ENCODE measurements around the gene SULF2. TPM values are rescaled to one million over a fixed set of nuclear protein-coding genes. Genes with fewer than 3 reads are reported as not detected.
"Not testable (repeated sequence)": the region's sequence is repeated elsewhere in the genome, so short reads cannot be mapped to it uniquely, and the experiment has no call there.

The SULF2 gene
- total and polyA plus RNA-seq, 2 donors: 34.7 to 40.3 TPM

DNA sequence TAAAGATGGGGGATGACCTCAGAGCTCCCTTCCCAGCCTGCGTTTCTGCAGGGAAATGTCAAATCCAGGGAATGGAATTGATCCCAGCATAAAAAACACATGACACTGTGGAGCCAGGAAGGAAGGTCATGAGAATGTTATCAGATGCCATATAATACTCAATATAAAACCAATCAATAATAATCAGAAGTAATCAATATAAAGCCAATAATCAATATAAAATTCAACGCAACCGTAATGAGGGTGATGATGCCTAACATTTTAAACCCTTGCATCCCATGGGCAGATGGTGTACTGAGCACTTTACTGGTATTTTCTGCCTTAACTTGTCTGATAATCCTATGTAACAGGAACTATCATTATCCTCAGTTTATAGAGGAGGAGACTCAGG lies 30.1 kb upstream of the SULF2 start:
- Histone ChIP-seq H3K36me3 (ENCODE audit: insufficient read depth) (no peaks in the 10 kb centered on the region), H3K27ac (ENCODE audit: low read depth) (no peak overlapping the region), H3K4me3 (ENCODE audit: low read depth, low read length) (no peak overlapping the region), H3K4me1 (ENCODE audit: insufficient read depth) (no peaks in the 10 kb centered on the region)
- DNase-seq (ENCODE audit: extremely low spot score): no peak
- 81% methylated on average over 3 of the region's 3 CpGs for WGBS

DNA sequence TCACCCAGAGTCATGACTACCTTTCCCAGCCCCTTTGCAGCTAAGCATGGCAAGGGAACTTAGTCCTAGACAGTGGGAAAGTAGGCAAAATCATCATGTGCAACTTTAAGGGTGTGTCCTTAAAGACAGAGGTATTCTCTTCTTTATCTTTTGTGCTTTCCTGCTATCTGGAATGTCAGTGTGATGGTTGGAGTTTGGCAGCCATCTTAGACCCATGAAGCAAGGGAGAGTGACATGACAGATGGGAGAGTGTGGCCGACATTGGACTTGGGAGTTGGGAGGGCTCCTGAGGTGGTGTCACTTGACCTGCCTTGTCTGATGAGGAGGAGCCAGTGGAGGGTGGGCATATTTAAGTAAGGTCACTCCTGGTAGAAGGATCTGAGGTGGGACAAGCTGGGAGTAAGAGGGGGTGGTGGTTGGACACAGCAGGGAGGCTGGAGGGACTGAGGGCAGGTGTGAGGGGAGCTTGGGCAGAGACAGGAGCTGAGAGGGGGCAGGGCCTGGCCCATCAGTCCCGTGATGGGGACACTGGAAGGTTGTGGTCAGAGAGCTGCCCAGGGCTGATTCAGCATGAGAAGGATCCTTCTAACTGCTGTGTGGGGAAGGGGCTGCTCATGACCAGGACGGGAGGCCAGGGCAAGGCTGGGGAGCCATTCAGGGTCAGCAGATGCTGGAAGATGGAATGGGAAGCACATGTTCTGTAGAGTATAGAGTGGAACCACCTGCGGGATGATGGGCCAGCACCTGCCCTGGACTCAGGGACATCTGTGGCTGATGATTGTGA lies 29.5 kb upstream of the SULF2 start:
- no peaks in the 10 kb centered on the region for H3K4me1 ChIP-seq (ENCODE audit: insufficient read depth)
- H3K36me3 ChIP-seq (ENCODE audit: insufficient read depth): no peaks in the 10 kb centered on the region
- WGBS: 81% methylated on average over 4 of the region's 4 CpGs
- H3K4me3 ChIP-seq (ENCODE audit: low read depth, low read length): no peak overlapping the region
- H3K27ac ChIP-seq (ENCODE audit: low read depth): no peak overlapping the region
- DNase-seq (ENCODE audit: extremely low spot score): no peak

DNA sequence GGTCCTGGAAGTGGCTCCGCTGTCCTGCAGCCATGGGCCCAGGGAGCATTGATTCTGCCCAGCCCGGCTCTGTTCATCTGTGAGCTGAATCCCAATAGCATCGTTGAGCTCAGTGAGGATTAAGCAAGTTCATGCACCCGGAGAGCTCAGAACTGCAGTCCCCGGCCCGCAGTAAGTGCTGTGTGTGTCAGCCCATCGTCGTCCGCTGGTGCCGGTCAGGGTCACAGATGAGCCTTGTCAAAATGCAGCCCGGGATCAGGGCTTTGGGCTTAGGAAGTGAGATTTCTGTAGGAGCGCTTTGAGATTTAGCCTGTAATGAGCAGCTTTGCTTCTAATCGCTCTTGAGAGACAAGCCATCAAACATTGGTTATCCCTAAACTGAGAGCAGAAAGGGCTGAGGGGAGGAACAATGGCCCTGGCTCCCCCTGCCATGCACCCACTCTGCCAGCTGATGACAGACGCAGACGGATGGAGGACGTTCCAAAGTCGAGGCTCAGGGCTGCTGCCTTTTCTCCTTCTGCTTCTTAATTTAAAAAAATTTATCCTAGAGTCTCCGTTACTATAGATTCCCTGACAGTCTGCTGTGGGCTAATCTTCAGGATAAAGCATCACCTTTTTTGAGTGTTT lies 25.6 kb upstream of the SULF2 start:
- 37% methylated on average over 18 of the region's 18 CpGs for WGBS
- Histone ChIP-seq H3K4me1 (ENCODE audit: insufficient read depth) (no peaks in the 10 kb centered on the region), H3K36me3 (ENCODE audit: insufficient read depth) (no peaks in the 10 kb centered on the region), H3K4me3 (ENCODE audit: low read depth, low read length) (no peak overlapping the region), H3K27ac (ENCODE audit: low read depth) (no peak overlapping the region)
- DNase-seq (ENCODE audit: extremely low spot score): no peak

DNA sequence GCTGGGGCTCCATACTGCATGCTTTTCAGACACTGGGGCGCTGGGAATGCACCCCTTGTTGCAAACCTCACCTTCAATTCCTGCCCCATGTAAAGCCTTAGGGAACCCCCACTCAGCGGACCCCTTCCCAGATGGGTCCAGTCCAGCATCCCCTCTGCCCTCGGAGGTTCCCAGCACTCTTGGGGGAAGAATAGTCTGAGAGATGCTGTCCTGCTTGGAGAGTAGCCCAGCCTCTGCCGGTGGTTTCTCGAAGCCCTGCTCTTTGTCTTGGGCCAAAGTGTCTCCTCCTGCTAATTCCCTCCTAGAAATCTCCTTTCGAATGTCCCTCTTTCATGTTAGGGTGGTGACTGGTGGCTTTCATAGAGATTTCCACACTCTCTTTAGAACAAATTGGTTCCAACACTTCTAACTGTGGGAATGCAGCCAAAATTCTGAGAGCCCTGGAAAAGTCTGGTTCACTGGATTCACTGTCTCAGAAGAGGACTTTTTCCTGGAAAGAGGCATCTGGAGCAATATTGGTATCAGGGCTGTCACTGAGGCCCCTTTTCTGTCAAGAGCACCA lies 24.9 kb upstream of the SULF2 start:
- H3K4me1 ChIP-seq (ENCODE audit: insufficient read depth): no peaks in the 10 kb centered on the region
- no peak overlapping the region for H3K27ac ChIP-seq (ENCODE audit: low read depth)
- no peak for DNase-seq (ENCODE audit: extremely low spot score)
- H3K36me3 ChIP-seq (ENCODE audit: insufficient read depth): no peaks in the 10 kb centered on the region
- H3K4me3 ChIP-seq (ENCODE audit: low read depth, low read length): no peak overlapping the region
- 42% methylated on average over 6 of the region's 6 CpGs for WGBS

DNA sequence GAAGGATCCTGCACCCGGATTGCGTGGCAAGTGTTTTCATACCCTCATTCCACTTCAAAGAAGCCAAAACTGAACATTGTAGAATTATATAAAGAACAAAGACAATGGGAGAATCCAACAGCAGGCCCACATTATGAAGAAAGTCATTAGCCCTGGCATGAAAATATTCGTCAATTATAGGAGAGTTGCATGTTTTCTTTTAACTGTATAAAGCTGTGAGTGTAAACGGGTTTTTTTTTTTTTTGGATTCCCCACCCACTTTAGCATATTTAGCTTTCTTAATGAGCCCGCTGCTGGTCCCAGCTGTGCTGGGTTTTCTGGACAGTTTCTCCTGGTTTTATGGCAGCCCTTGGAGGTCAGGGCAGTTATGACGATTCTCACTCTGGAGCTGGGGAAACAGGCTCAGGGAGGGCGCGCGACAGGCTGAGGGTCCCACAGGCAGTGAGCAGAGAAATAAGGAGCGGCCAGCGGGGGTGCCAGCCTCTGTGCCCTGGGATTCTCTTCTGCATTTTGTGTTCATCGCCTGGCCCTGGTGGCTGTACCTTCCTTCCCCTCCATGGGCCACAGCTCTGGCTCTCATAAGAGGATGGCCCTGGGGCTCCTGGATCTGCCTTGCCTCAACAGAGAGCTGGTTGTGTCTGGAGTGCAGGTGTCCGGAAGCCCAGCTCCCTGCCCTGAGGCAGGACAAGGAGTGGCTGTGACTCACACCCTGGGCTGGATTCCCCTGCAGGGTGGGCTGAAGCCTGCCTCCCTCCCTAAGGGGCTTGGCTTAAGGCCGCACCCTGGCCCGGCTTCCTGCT lies 24.1 kb upstream of the SULF2 start:
- no peak overlapping the region for H3K4me3 ChIP-seq (ENCODE audit: low read depth, low read length)
- DNase-seq (ENCODE audit: extremely low spot score): no peak
- no peaks in the 10 kb centered on the region for H3K36me3 ChIP-seq (ENCODE audit: insufficient read depth)
- H3K27ac ChIP-seq (ENCODE audit: low read depth): no peak overlapping the region
- WGBS: 77% methylated on average over 15 of the region's 15 CpGs
- H3K4me1 ChIP-seq (ENCODE audit: insufficient read depth): no peaks in the 10 kb centered on the region

DNA sequence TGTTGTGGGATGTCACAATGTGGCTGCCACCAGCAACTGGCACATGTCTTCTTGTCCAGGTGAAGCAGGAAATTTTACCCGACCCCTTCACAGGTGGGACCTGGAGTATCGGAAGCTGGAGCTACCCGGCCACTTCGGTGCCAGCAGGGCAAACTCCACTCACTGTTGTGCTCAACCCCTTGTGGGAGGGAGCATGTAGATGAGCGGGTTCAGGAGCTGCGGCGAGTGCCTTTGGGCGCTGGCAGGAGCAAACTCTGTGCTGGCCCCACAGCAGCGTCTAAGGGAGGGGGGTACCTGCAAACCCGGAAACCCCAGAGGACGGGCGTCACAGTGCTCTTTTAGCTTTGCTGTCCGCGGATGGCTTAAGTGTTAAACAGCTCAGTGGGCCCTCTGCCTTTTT lies 20.7 kb upstream of the SULF2 start:
- Histone ChIP-seq H3K4me3 (ENCODE audit: low read depth, low read length) (no peak overlapping the region), H3K4me1 (ENCODE audit: insufficient read depth) (no peaks in the 10 kb centered on the region), H3K27ac (ENCODE audit: low read depth) (no peak overlapping the region), H3K36me3 (ENCODE audit: insufficient read depth) (no peaks in the 10 kb centered on the region)
- WGBS: 60% methylated on average over 14 of the region's 14 CpGs
- no peak for DNase-seq (ENCODE audit: extremely low spot score)

DNA sequence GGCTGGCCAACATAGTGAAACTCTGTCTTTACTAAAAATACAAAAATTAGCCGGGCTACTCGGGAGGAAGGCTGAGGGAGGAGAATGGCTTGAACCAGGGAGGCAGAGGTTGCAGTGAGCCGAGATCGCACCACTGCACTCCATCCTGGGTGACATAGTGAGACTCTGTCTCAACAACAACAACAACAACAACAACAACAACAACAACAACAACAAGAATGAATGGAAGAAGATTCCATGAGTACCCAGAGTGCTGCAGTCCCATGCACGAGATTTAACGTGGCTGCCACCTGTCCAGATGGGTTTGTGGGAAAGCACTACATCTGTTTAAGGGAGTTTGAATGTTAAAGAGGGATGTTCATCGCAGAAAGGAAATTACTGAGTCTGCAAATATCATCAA lies 19.7 kb upstream of the SULF2 start:
- H3K36me3 ChIP-seq (ENCODE audit: insufficient read depth); H3K4me3 ChIP-seq (ENCODE audit: low read depth, low read length); H3K27ac ChIP-seq (ENCODE audit: low read depth); H3K4me1 ChIP-seq (ENCODE audit: insufficient read depth); DNase-seq (ENCODE audit: extremely low spot score): not testable (repeated sequence)
- WGBS: 87% methylated on average over 7 of the region's 7 CpGs

DNA sequence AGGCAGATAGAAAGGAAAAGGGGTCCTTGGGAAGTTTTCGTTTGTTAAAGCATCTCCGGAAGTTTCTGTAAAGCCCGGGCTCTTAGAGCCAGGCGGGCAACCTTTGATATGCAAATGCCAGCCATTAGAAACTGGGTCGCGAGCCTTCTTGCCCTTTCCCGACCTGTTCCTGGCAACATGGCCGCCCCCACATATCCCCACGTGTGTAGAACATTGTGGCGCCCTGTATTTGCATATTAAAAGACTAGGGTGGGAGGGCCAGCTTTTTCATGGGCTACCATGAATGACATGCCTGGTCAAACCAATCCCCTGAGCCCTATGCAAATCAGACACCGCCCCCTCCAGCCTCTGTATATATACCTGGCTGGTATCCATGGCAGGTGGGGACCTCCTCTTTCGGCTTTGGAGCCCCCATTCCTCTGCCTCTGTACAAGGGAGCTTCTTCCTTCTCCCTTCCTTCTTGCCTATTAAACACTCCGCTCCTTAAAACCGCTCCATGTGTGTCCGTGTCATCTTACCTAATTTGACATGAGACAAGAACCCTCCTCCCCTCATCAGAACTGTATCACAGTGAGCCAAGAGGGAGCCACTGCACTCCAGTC lies 19.0 kb upstream of the SULF2 start:
- not testable (repeated sequence) for DNase-seq (ENCODE audit: extremely low spot score); H3K36me3 ChIP-seq (ENCODE audit: insufficient read depth); H3K4me3 ChIP-seq (ENCODE audit: low read depth, low read length); H3K4me1 ChIP-seq (ENCODE audit: insufficient read depth); H3K27ac ChIP-seq (ENCODE audit: low read depth)
- 80% methylated on average over 15 of the region's 15 CpGs for WGBS

DNA sequence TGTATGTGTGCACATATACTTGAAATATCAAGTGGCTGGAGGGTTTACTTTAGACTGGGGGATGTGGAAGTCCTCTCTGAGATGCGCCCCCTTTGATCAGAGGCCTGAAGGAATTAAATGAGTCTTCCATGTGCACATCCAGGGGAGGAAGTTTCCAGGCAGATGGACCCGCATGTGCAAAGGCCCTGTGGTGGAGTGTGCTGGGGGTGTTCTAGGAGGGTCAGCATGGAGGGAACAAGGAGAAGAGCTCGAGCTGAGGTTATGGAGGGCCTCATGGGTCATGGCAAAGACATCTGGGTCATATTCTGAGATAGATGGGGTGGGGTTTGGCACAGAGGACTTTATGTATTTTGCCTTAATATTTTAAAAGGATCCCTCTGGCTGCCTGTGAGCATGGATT lies 17.7 kb upstream of the SULF2 start:
- Histone ChIP-seq H3K36me3 (ENCODE audit: insufficient read depth) (no peaks in the 10 kb centered on the region), H3K4me3 (ENCODE audit: low read depth, low read length) (no peak overlapping the region), H3K4me1 (ENCODE audit: insufficient read depth) (no peaks in the 10 kb centered on the region), H3K27ac (ENCODE audit: low read depth) (no peak overlapping the region)
- DNase-seq (ENCODE audit: extremely low spot score): no peak
- 94% methylated on average over 3 of the region's 3 CpGs for WGBS

DNA sequence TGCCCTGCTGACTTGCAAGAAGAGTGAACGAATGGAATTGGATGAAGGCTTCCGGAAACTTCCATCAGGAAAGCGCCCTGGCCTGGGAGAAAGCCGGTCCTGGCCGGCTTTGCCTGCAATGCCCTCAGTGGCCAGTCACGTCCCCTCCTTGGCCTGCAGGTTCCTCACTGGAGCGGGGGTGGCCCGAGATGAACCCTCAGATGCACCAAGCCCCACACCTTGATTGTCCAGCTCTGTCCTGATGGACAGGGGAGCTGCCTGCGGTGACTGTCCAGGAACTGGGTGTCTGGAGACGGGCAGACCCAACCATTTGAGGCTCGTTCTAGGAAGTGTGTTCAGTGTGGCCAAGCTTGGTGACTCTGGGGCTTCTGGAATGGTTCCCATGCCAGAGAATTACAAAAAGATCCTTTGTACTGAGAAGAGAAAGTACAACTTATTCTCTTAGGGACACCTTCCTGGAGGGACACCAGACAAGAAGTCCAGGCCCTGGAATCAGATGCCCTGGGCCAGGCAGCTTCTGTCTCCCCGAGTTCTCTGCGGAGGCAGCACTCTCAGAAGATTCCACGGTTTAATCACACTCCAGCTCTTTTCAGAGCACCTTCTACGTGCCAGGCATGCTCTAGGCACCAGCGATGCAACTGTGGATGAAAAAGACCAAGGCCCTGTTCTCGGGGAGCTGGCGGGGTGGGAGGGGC lies 17.1 kb upstream of the SULF2 start:
- DNase-seq (ENCODE audit: extremely low spot score): no peak
- no peak overlapping the region for H3K27ac ChIP-seq (ENCODE audit: low read depth)
- no peaks in the 10 kb centered on the region for H3K4me1 ChIP-seq (ENCODE audit: insufficient read depth)
- H3K4me3 ChIP-seq (ENCODE audit: low read depth, low read length): no peak overlapping the region
- no peaks in the 10 kb centered on the region for H3K36me3 ChIP-seq (ENCODE audit: insufficient read depth)
- WGBS: 90% methylated on average over 18 of the region's 18 CpGs

DNA sequence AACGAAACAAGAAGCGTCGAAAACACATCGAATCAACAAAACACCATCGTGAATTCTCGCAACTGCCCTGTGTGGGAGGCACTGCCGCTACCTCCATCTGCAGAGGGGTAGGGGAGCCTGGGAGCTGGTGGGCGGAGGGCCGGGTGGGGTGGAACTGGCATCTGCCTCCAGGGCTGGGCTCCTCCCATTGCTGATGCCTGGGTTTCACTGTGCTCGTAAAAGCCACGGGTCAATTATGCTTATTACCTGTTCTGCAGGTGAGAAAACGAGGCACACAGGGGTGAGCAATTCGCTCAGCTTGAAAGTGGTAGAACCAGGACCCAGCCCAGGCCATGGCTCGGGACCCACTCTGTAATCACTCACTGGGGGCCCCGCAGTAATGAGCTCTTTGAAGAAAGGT lies 16.5 kb upstream of the SULF2 start:
- no peaks in the 10 kb centered on the region for H3K4me1 ChIP-seq (ENCODE audit: insufficient read depth)
- WGBS: 78% methylated on average over 15 of the region's 15 CpGs

DNA sequence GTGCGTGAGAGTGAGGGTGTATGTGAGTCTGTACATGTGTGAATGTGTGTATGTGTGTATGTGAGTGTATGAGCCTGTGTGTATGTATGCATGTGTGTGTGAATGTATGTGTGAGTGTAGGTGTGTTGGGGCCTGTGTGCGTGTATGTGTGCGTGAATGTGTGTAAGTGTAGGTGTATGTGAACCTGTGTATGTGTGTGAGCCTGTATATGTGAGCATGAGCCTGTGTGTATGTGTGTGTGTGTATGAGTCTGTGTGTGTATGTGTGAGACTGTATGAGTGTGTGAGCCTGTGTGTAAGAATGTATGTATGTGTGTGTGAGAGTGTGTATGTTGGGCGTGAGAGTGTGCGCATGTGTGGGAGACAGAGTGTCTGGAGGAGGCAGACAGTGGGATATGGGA lies 15.8 kb upstream of the SULF2 start:
- H3K4me1 ChIP-seq (ENCODE audit: insufficient read depth): no peaks in the 10 kb centered on the region
- no peak for DNase-seq (ENCODE audit: extremely low spot score)
- H3K36me3 ChIP-seq (ENCODE audit: insufficient read depth): no peaks in the 10 kb centered on the region
- 93% methylated on average over 5 of the region's 5 CpGs for WGBS
- H3K27ac ChIP-seq (ENCODE audit: low read depth): no peak overlapping the region
- H3K4me3 ChIP-seq (ENCODE audit: low read depth, low read length): no peak overlapping the region

More for the DNA sequence above, 16.5 kb upstream of the SULF2 start:
- no peaks in the 10 kb centered on the region for H3K36me3 ChIP-seq (ENCODE audit: insufficient read depth)
- H3K27ac ChIP-seq (ENCODE audit: low read depth): no peak overlapping the region
- H3K4me3 ChIP-seq (ENCODE audit: low read depth, low read length): no peak overlapping the region
- DNase-seq (ENCODE audit: extremely low spot score): no peak

DNA sequence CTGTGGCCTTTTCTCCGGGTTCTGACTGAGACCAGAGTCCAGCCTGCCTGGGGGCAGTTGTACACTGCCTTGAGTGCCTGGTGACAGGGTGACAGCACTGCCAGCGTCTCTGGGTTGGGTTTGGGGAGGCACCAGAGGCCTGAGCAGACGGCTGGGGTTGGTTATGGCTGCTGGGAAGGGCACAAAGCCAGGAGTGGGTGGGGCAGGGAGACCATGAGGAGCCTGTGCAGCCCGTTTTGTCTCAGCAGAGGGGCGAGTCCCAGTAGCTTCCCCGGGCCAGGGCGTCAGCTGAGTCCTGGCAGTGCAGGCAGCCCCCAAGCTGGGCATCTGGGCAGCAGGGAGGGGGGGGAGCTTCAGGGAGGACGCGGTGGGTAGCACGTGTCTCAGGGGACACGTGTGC lies 15.3 kb upstream of the SULF2 start:
- Histone ChIP-seq H3K4me1 (ENCODE audit: insufficient read depth) (no peaks in the 10 kb centered on the region), H3K4me3 (ENCODE audit: low read depth, low read length) (no peak overlapping the region), H3K36me3 (ENCODE audit: insufficient read depth) (no peaks in the 10 kb centered on the region), H3K27ac (ENCODE audit: low read depth) (no peak overlapping the region)
- no peak for DNase-seq (ENCODE audit: extremely low spot score)
- WGBS: 61% methylated on average over 11 of the region's 11 CpGs

Measured in urinary bladder (tissue), 4 donors.